ENCODE data around the gene ZSWIM7. TPM values are rescaled to one million over a fixed set of nuclear protein-coding genes. Genes with fewer than 3 reads are reported as not detected.

ZSWIM7 gene
- total RNA-seq, 1 experiment from 2014 or later = 28.7 TPM

- no peaks in the 10 kb centered on the region for H3K36me3 ChIP-seq (ENCODE audit: insufficient read depth, low read length, poor library complexity, severe bottlenecking)
- BruUV-seq (replicated peaks) = no TSS peak
- intact Hi-C loops (cut with micrococcal nuclease; ENCODE audit: unreplicated experiment) = no loop called here
- no peak for DNase-seq (ENCODE audit: low spot score)
- no peaks in the 10 kb centered on the region for H3K27me3 ChIP-seq (replicated peaks; ENCODE audit: insufficient read depth, low read depth, low read length, poor library complexity)
- no peak overlapping the region for H3K4me3 ChIP-seq (ENCODE audit: low read depth, low read length, poor library complexity, severe bottlenecking)
- ChIA-PET POLR2A (ENCODE audit: low non-redundant PET) (no interaction called here), CTCF (interaction anchor here (0.5 kb wide), 1 partner anchor 468 kb away, joined by 3 read pairs; no protein-coding TSS in a partner anchor)
- peaks cover 26% of the 10 kb centered on the region for H3K4me1 ChIP-seq (ENCODE audit: insufficient read depth, low read length, poor library complexity, severe bottlenecking)
- H3K9me3 ChIP-seq (ENCODE audit: low read depth, low read length, poor library complexity, severe bottlenecking) = no peaks in the 10 kb centered on the region
- H3K27ac ChIP-seq (ENCODE audit: low read depth, low read length, poor library complexity, severe bottlenecking) = no peak overlapping the region
- TF ChIP-seq EZH2 (IDR thresholded peaks at IDR 0.05; ENCODE audit: borderline replicate concordance, low read depth, low read length, poor library complexity, severe bottlenecking) (no peak), CTCF (conservative IDR thresholded peaks at IDR 0.05; ENCODE audit: low read depth, low read length) (no peak)
Measured at GRCh38 chr17:15971098-15971678, 28.3 kb downstream of the ZSWIM7 start.

- BruUV-seq (replicated peaks) = no TSS peak
- H3K4me3 ChIP-seq (ENCODE audit: low read depth, low read length, poor library complexity, severe bottlenecking) = no peak overlapping the region
- no peaks in the 10 kb centered on the region for H3K9me3 ChIP-seq (ENCODE audit: low read depth, low read length, poor library complexity, severe bottlenecking)
- intact Hi-C loops (cut with micrococcal nuclease; ENCODE audit: unreplicated experiment) = no loop called here
- no peaks in the 10 kb centered on the region for H3K36me3 ChIP-seq (ENCODE audit: insufficient read depth, low read length, poor library complexity, severe bottlenecking)
- no peak for DNase-seq (ENCODE audit: low spot score)
- H3K27ac ChIP-seq (ENCODE audit: low read depth, low read length, poor library complexity, severe bottlenecking) = no peak overlapping the region
- ChIA-PET CTCF (no interaction called here), POLR2A (ENCODE audit: low non-redundant PET) (no interaction called here)
- TF ChIP-seq EZH2 (IDR thresholded peaks at IDR 0.05; ENCODE audit: borderline replicate concordance, low read depth, low read length, poor library complexity, severe bottlenecking) = no peak
- no peak for TF ChIP-seq CTCF (conservative IDR thresholded peaks at IDR 0.05; ENCODE audit: low read depth, low read length)
- H3K27me3 ChIP-seq (replicated peaks; ENCODE audit: insufficient read depth, low read depth, low read length, poor library complexity) = no peaks in the 10 kb centered on the region
- peaks cover 33% of the 10 kb centered on the region for H3K4me1 ChIP-seq (ENCODE audit: insufficient read depth, low read length, poor library complexity, severe bottlenecking)
Measured at GRCh38 chr17:15970500-15970899, 29.0 kb downstream of the ZSWIM7 start.

- Histone ChIP-seq H3K27me3 (replicated peaks; ENCODE audit: insufficient read depth, low read depth, low read length, poor library complexity) (no peaks in the 10 kb centered on the region), H3K27ac (ENCODE audit: low read depth, low read length, poor library complexity, severe bottlenecking) (no peak overlapping the region), H3K36me3 (ENCODE audit: insufficient read depth, low read length, poor library complexity, severe bottlenecking) (no peaks in the 10 kb centered on the region), H3K9me3 (ENCODE audit: low read depth, low read length, poor library complexity, severe bottlenecking) (no peaks in the 10 kb centered on the region), H3K4me3 (ENCODE audit: low read depth, low read length, poor library complexity, severe bottlenecking) (no peak overlapping the region), H3K4me1 (ENCODE audit: insufficient read depth, low read length, poor library complexity, severe bottlenecking) (peaks cover 34% of the 10 kb centered on the region)
- TF ChIP-seq EZH2 (IDR thresholded peaks at IDR 0.05; ENCODE audit: borderline replicate concordance, low read depth, low read length, poor library complexity, severe bottlenecking) = no peak
- no peak for TF ChIP-seq CTCF (conservative IDR thresholded peaks at IDR 0.05; ENCODE audit: low read depth, low read length)
- BruUV-seq (replicated peaks) = no TSS peak
- ChIA-PET POLR2A (ENCODE audit: low non-redundant PET) (no interaction called here), CTCF (no interaction called here)
- DNase-seq (ENCODE audit: low spot score) = no peak
- intact Hi-C loops (cut with micrococcal nuclease; ENCODE audit: unreplicated experiment) = no loop called here
Measured at GRCh38 chr17:15969463-15969862, 30.0 kb downstream of the ZSWIM7 start.

Data from A673 (cell line).